WTC11 (cell line): ENCODE measurements around the gene ETV3.
"Not testable (repeated sequence)": the region's sequence is repeated elsewhere in the genome, so short reads cannot be mapped to it uniquely, and the experiment has no call there.

ENCODE experiments used
- CTCF ChIP-seq: fragments of 200-600 bp; IDR thresholded peaks from 2 replicates; pipeline ENCODE4 v1.8.0; 2022; ENCODE audit warnings: antibody characterized with exemption
- E2F1 ChIP-seq: sonication (generic); formaldehyde crosslinking; IDR thresholded peaks from 2 replicates; pipeline ENCODE4 v1.8.0; 2022; ENCODE audit warnings: mild to moderate bottlenecking, missing genetic modification reagents
- IRF1 ChIP-seq: sonication (generic); formaldehyde crosslinking; IDR thresholded peaks from 2 replicates; pipeline ENCODE4 v1.8.0; 2023; ENCODE audit warnings: missing genetic modification reagents
- JAZF1 ChIP-seq: fragments of 250-450 bp; sonication (Bioruptor Pico); IDR thresholded peaks from 2 replicates; pipeline ENCODE4 v1.9.0; 2021; ENCODE audit warnings: moderate library complexity, mild to moderate bottlenecking, inconsistent platforms
- NFYB ChIP-seq: sonication (generic); formaldehyde crosslinking; conservative IDR thresholded peaks from 2 replicates; pipeline ENCODE4 v1.8.0; 2022; ENCODE audit warnings: low read depth, missing genetic modification reagents
- SMAD3 ChIP-seq: sonication (generic); formaldehyde crosslinking; IDR thresholded peaks from 2 replicates; pipeline ENCODE4 v1.8.0; 2022; ENCODE audit warnings: missing genetic modification reagents, mild to moderate bottlenecking, borderline replicate concordance
- TEAD4 ChIP-seq: sonication (generic); formaldehyde crosslinking; IDR thresholded peaks from 2 replicates; pipeline ENCODE4 v1.8.0; 2022; ENCODE audit warnings: mild to moderate bottlenecking, missing genetic modification reagents

GRCh38 chr1:157182371-157182770, 44.2 kb upstream of the ETV3 start:
- not testable (repeated sequence) for TF ChIP-seq NFYB; CTCF; TEAD4; IRF1 (CRISPR knock-in tag); SMAD3; JAZF1; E2F1 (CRISPR knock-in tag)
